ENCODE data around the gene CYP27A1. TPM values are rescaled to one million over a fixed set of nuclear protein-coding genes. Genes with fewer than 3 reads are reported as not detected.

CYP27A1 gene
- total RNA-seq, 1 experiment from 2014 or later: 1.2 TPM

DNA sequence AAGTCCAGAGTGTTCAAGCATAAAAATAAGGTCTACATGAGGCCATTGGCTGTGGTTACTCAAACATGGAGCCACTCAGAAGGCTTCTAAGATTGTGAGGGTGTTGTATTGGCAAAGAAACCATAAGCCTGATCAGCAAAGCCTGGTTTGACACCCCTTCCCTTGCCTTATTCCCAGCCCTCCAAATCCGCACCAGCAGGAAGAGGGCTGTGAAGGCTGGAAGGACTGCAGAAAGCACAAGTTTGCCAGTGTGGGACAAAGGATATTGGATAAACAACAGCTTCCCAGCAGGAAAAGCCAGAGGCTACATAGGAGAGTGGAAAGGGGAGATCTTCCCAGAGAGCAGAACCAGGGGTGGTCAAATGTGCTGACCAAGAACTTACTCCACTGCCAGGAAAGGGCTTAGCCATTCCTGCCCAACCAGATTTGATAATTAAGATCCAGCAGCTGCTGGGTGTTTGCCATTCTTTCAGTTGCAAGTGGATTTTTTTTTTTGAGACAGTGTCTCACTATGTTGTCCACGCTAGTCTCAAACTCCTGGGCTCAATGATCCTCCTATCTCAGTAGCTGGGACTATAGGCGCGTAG lies 51.2 kb downstream of the CYP27A1 start:
- H3K4me3 ChIP-seq (ENCODE audit: low read depth, low read length, poor library complexity, severe bottlenecking): no peak overlapping the region
- no peaks in the 10 kb centered on the region for H3K4me1 ChIP-seq (ENCODE audit: insufficient read depth, low read length, poor library complexity, severe bottlenecking)
- intact Hi-C loops (cut with micrococcal nuclease; ENCODE audit: unreplicated experiment): no loop called here
- H3K27ac ChIP-seq (ENCODE audit: low read depth, low read length, poor library complexity, severe bottlenecking): no peak overlapping the region
- H3K9me3 ChIP-seq (ENCODE audit: low read depth, low read length, poor library complexity, severe bottlenecking): peaks cover 7% of the 10 kb centered on the region
- TF ChIP-seq, protein P1, sequence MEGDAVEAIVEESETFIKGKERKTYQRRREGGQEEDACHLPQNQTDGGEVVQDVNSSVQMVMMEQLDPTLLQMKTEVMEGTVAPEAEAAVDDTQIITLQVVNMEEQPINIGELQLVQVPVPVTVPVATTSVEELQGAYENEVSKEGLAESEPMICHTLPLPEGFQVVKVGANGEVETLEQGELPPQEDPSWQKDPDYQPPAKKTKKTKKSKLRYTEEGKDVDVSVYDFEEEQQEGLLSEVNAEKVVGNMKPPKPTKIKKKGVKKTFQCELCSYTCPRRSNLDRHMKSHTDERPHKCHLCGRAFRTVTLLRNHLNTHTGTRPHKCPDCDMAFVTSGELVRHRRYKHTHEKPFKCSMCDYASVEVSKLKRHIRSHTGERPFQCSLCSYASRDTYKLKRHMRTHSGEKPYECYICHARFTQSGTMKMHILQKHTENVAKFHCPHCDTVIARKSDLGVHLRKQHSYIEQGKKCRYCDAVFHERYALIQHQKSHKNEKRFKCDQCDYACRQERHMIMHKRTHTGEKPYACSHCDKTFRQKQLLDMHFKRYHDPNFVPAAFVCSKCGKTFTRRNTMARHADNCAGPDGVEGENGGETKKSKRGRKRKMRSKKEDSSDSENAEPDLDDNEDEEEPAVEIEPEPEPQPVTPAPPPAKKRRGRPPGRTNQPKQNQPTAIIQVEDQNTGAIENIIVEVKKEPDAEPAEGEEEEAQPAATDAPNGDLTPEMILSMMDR (conservative IDR thresholded peaks at IDR 0.05; ENCODE audit: low read depth, low read length): no peak
- ChIA-PET CTCF (interaction anchor here (0.9 kb wide), 1 partner anchor 59 kb away, joined by 3 read pairs; no protein-coding TSS in a partner anchor), POLR2A (ENCODE audit: low non-redundant PET) (no interaction called here)
- BruUV-seq (replicated peaks): no TSS peak
- peaks cover 28% of the 10 kb centered on the region for H3K27me3 ChIP-seq (replicated peaks; ENCODE audit: insufficient read depth, low read depth, low read length, poor library complexity)
- no peak for DNase-seq (ENCODE audit: low spot score)
- H3K36me3 ChIP-seq (ENCODE audit: insufficient read depth, low read length, poor library complexity, severe bottlenecking): no peaks in the 10 kb centered on the region

DNA sequence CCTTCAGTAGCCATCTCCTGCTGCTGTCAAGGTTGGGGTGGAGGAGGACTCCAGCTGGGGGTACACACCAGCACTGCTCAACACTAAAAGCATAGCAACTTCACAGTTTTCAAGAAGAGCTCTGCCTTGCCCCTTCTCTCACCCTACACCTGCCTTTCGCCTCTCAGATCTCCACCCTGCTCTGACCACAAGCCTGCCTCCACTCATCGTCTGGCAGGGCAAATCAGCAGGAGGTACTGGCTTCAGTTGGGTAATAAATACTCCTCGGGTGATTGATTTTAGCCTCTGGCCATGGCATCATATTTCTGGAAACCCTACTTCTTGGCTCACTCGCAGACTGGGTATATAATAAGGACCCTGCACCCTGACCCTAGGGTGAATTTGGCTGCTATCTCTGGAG lies 52.7 kb downstream of the CYP27A1 start:
- CTCF ChIA-PET: no interaction called here
- H3K4me1 ChIP-seq (ENCODE audit: insufficient read depth, low read length, poor library complexity, severe bottlenecking): no peaks in the 10 kb centered on the region
- no peak overlapping the region for H3K4me3 ChIP-seq (ENCODE audit: low read depth, low read length, poor library complexity, severe bottlenecking)
- TF ChIP-seq EZH2 (IDR thresholded peaks at IDR 0.05; ENCODE audit: borderline replicate concordance, low read depth, low read length, poor library complexity, severe bottlenecking): no peak
- TF ChIP-seq, protein P1 (conservative IDR thresholded peaks at IDR 0.05; ENCODE audit: low read depth, low read length): no peak
- H3K9me3 ChIP-seq (ENCODE audit: low read depth, low read length, poor library complexity, severe bottlenecking): peaks cover 7% of the 10 kb centered on the region
- no peak for DNase-seq (ENCODE audit: low spot score)
- intact Hi-C loops (cut with micrococcal nuclease; ENCODE audit: unreplicated experiment): no loop called here
- H3K27ac ChIP-seq (ENCODE audit: low read depth, low read length, poor library complexity, severe bottlenecking): no peak overlapping the region
- no TSS peak for BruUV-seq (replicated peaks)
- POLR2A ChIA-PET (ENCODE audit: low non-redundant PET): no interaction called here
- peaks cover 31% of the 10 kb centered on the region for H3K27me3 ChIP-seq (replicated peaks; ENCODE audit: insufficient read depth, low read depth, low read length, poor library complexity)
- H3K36me3 ChIP-seq (ENCODE audit: insufficient read depth, low read length, poor library complexity, severe bottlenecking): no peaks in the 10 kb centered on the region

DNA sequence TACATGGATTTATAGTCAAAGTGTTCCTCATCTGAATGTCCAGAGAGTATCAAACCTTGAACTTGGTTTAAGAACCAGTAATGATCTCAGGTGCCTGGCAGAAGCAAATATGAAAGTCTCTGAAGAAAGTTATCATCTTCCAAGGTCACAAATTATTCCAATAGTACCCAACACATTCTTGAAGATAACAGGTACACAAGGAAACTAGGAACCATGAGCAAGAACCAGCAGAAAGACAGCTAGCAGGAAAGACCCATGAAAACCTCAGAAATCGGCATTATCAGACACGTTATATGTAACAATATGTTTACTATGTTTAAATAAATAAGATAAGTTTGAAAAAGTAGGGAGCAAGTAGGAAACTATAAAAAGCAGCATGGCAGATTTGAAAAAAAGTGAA lies 55.5 kb downstream of the CYP27A1 start:
- no peaks in the 10 kb centered on the region for H3K4me1 ChIP-seq (ENCODE audit: insufficient read depth, low read length, poor library complexity, severe bottlenecking)
- TF ChIP-seq EZH2 (IDR thresholded peaks at IDR 0.05; ENCODE audit: borderline replicate concordance, low read depth, low read length, poor library complexity, severe bottlenecking): no peak
- TF ChIP-seq, protein P1 (conservative IDR thresholded peaks at IDR 0.05; ENCODE audit: low read depth, low read length): no peak
- ChIA-PET CTCF (interaction anchor here (0.6 kb wide), 1 partner anchor 13 kb away, joined by 13 read pairs; no protein-coding TSS in a partner anchor), POLR2A (ENCODE audit: low non-redundant PET) (no interaction called here)
- no TSS peak for BruUV-seq (replicated peaks)
- H3K36me3 ChIP-seq (ENCODE audit: insufficient read depth, low read length, poor library complexity, severe bottlenecking): no peaks in the 10 kb centered on the region
- H3K9me3 ChIP-seq (ENCODE audit: low read depth, low read length, poor library complexity, severe bottlenecking): peaks cover 7% of the 10 kb centered on the region
- H3K27me3 ChIP-seq (replicated peaks; ENCODE audit: insufficient read depth, low read depth, low read length, poor library complexity): peaks cover 26% of the 10 kb centered on the region
- no peak for DNase-seq (ENCODE audit: low spot score)
- H3K4me3 ChIP-seq (ENCODE audit: low read depth, low read length, poor library complexity, severe bottlenecking): no peak overlapping the region
- no peak overlapping the region for H3K27ac ChIP-seq (ENCODE audit: low read depth, low read length, poor library complexity, severe bottlenecking)
- intact Hi-C loops (cut with micrococcal nuclease; ENCODE audit: unreplicated experiment): no loop called here

All from A673 (cell line).